CD4-positive, alpha-beta T cell treated with Interleukin-17A for 1 hour (primary cell): ENCODE results near the gene SFMBT1.

Experiments used
- DNase-seq: peaks from one replicate; pipeline ENCODE4 v3.0.0-alpha.2; 2020

Gene SFMBT1

GRCh38 chr3:52986938-52987337, 58.9 kb downstream of the SFMBT1 start:
- no peak for DNase-seq

DNA sequence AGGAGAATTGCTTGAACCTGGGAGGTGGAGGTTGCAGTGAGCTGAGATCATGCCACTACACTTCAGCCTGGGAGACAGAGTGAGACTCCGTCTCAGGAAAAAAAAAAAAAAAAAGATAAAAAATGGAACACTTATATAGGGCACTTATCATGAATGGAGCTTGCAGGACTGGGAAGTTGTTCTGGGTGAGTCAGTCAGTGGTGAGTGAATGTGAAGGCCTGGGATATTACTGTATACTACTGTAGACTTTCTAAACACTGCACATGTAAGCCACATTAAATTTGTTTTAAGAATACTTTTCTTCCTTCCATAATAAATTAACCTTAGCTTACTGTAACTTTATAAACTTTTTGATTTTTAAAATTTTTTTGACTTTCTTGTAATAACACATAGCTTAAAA, 59.8 kb downstream of the SFMBT1 start:
- DNase-seq, result no peak

DNA sequence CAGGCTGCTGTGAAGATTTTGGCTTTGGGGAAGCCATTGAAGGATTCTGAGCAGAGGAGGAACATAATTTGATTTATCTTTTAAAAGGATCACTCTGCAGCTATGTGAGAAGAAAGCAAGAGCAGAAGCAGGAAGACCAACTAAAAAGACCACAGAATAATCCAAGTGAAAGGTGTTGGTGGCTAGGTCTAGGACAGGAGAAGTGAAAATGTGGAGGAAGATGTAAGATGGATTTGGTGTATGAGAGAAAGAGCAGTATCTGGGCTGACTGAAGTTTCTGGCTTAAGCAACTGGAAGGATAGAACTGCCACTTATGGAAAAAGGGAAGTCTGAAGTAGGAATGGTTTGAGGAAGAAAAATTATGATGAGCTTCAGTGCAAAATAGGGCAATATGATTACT, 62.0 kb downstream of the SFMBT1 start:
- no peak for DNase-seq

- DNase-seq, result peak; percentile 65
These were observed 62.5 kb downstream of the SFMBT1 start for GRCh38 chr3:52983336-52983807.

GRCh38 chr3:52982839-52983238, 63.0 kb downstream of the SFMBT1 start:
- DNase-seq, result no peak

- no peak for DNase-seq
These were observed 66.5 kb downstream of the SFMBT1 start for GRCh38 chr3:52979190-52979983.

- DNase-seq, result no peak
These were observed 67.6 kb downstream of the SFMBT1 start for GRCh38 chr3:52978109-52978754.

- no peak for DNase-seq
These were observed 72.1 kb downstream of the SFMBT1 start for GRCh38 chr3:52973806-52974205.

- no peak for DNase-seq
These were observed 74.0 kb downstream of the SFMBT1 start for GRCh38 chr3:52971895-52972294.

DNA sequence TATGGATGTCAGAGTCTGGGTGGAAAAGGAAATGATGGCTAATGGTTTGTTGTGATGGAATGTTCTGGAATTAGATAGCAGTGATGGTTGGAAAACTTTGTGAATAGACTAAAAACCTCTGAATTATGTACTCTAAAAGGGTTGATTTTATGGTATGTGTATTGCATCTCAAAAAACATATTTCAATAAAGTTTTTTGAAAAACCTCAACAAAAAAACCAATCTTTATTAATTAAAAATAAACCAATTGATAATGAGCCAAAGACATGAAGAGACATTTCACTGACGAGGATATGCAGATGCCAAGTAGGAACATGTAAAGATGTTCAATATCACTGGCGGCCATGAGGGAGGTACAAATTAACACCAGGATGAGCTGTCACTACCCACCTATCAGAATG, 78.5 kb downstream of the SFMBT1 start:
- no peak for DNase-seq

- DNase-seq, result no peak
These were observed 83.7 kb downstream of the SFMBT1 start for GRCh38 chr3:52962160-52962559.

DNA sequence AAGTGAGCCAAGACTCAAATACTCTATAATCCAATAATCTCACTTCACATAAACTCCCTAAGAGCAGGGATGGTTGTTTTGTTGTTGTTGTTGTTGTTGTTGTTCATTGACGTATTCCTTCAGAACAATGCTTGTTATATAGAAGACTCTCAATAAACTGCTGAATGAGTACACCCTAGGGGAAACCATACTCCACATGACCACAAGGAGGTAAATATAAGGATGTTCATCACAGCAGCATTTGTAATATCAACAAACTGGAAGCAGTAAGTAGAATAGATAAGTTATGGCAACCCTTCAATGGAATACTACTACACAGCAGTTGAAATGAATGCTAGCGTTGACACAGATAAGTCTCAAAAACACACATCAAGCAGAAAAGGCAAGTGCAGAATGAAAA, 86.1 kb downstream of the SFMBT1 start:
- DNase-seq, result no peak

DNA sequence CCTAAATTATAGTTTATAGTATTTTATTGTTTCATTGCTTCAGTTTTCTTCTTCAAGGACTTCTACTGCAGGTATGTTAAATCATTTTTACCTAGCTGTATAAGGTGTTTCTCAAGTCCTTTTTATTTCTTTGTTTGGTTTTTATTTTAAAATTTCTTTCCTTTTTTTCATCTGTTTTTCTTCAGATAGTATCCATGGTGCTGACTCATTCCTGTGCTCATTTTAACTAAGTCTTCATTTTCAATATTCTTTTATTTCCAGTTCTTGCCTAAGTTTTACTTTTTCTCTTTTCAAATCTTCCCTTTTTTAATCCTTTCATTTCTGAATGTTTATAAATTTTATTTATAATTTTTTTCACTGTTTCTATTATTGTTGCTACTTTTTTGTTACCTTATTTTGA, 106.3 kb downstream of the SFMBT1 start:
- DNase-seq, result no peak

DNA sequence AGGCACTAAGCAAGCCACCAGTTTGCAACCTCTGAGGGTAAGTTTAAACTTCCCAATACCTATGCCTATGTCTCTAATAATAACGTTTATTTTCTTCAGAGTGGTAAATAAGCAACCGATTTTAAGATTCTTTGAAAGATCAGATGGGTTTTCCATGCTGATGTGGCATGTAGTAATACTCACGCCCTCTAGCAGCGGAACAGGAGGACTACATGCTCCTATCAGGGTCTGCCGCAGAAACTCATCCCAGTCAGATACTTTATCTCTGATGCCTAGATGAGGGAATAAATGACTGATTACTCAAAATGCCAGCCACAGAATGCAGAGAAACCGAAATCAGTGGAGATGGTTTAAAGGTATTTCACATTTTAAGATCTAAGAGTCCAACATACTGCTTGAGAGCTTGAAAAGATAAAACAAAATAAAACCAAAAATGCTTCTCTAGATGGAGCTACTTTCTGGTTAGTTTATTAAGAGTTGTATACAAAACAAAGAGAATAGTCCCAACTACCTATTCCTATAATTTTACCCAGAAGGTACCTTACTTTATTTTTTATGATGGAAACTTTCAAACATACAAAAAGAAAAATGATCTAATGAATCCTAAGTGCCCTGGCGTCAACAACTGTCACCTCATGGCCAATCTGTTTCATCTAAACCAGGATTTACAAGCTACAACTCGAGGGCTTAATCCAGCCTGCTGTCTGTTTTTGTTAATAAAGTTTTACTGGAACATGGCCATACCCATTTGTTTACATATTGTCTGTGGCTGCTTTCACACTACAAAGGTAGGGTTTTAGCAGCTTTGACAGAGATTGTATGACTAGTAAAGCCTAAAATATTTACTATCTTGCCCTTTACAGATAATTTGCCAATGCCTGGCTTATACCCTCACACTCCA, 111.0 kb downstream of the SFMBT1 start:
- peak; percentile 66 for DNase-seq

DNA sequence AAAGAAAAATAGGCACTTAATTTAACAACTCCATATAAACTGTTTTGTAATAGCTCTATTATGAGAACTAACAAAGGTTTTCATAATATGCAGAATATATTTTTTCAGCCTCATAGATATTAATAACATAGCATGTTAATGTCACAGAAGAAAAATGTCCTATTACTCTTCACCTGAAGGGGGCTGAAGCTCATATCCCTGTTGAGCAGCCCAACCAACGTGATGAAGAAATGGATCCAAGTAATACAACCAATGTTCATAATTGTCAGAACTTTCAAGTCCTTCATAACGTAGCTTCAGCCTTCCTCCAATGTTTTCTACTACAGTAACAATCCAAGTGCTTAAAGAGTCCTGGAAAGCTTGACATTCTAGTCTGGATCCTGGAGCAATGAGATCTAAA, 114.0 kb downstream of the SFMBT1 start:
- DNase-seq, result no peak

DNA sequence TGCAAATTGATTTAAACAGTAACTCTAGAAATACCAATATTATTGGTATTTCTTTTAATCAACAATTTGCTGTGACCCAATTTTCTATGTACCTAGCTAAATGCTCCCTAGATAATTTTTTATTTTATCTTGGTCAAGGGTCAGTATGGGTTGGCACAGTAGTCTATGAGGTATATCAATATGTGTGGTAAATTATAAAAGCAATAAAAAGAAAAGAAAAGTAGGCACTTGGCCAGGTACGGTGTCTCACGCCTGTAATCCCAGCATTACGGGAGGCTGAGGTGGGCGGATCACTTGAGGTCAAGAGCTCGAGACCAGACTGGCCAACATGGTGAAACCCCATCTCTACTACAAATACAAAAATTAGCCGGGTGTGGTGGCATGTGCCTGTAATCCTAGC, 114.5 kb downstream of the SFMBT1 start:
- DNase-seq, result no peak

DNA sequence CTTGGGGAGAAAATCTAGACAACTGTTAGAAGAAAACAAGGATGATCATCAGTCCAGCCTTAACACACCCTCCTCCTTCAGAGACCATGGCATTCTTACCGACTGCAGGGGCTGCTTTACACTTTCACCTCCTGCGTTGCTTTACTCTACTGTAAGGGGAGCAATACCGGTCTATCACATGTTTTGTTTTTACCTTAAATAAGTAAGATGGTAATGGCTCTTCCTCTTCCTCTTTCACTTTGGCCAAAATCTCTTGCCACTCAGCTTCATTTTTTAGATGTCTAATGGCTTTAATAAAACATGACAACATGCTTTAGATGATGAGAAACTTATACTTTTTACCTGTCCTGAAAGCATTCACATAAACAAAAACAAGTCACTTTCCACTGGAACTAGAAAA, 115.1 kb downstream of the SFMBT1 start:
- DNase-seq, result no peak

- no peak for DNase-seq
These were observed 119.3 kb downstream of the SFMBT1 start for GRCh38 chr3:52926554-52926953.

DNA sequence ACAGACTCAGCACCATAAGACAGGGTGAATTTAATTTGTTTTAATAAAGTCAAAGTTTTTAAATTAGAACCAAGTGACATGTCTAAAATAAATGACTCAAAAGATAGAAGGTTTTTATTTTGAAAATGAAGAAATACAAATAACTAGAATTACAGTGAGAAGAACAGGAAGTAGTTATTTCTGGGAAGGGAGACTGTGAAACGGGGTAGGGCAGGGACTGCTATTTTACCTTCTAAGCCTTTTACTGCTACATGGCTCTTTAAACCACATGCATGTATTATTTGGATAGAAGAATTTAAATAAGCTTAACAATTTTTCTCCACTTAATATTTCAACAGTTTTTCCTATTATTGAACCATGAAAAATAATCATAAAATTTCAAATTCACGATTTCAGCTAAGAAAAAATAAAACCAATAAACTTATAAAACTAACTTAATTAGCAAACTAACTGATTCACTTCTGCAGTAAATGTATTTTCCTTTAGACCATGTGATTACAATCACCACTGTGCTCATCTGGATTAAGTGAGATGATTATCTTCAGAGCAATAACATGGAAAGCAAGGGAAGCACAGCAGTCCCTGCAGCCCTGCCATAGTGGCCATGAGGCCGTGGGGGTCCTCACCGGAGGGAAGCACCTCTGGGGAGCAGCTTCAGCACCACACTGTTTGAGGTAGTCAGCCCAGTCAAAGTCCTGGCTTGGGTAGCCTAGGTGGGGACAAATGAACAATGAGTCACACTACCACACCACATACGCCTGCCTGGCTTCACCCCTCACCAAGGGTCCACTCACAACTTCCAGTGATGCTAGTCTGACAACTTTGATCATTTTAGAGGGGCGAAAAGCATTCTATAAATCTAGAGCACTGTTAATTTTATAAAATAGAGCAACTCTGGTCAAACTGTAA, 120.2 kb downstream of the SFMBT1 start:
- no peak for DNase-seq

DNA sequence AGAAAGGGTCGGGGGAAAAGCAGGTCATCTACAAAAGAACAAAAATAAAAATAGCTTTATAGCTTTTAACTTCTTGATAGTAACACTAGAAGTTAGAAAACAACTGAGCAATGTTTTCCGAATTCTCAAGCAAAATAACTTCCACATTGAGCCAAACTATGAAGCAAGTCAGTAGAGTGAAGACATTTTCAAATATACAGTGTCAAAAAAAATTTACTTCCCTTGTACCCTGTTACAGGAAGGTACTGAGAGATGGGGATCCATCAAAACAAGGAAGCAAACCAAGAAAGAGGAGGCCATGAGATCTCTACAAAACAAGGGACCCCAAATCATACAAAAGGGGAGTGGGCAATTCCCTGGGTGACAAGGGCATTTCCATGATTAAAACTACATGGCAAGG, 121.9 kb downstream of the SFMBT1 start:
- no peak for DNase-seq

DNA sequence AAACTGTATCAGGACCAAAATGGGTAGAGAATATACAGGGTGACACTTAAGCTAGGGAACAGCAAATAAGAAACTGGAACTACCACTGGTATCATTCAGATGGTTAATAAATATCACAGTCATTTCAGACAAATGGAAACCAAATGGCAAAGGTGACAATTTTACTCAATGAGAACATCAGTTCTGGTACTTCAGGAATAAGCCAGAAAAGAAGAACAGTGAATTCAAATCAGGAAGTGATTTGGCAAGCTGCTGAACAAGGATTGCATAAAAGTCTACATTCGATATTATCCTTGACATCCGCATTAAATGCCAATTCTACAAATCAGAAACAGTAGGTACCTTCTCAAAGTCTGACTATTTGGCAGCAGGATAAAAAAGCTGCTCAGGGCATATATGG, 125.0 kb downstream of the SFMBT1 start:
- no peak for DNase-seq

DNA sequence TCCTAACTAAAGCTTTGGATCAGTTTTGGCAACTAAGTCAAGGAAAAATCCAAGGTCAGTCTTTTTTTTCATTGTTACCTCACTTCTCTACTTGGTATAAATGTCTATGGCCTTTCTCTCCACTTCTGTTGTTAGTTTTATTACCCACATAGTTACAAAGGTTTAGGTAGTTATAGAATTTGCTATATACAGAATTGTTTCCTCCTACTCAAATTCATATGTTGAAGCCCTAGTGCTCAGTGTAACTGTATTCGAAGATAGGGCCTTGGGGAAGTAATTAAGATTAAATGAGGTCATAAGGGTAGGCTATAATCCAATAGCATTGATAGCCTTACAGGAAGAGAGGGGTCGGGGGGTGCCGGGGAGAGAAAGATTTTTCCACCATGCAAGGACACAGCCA, 128.8 kb downstream of the SFMBT1 start:
- no peak for DNase-seq
